K562 (cell line): Measurements from ENCODE around the gene MUCL3. TPM values are rescaled to one million over a fixed set of nuclear protein-coding genes. Genes with fewer than 3 reads are reported as not detected.

Experiments used
- ATAC-seq: fragments of 200-7000 bp; cut with Tn5 transposase; 3 replicates; pipeline ENCODE4 v1.9.1; 2020; ENCODE audit warnings: moderate library complexity
- BruUV-seq: library from RNA; stranded (reverse); fragments of 400-500 nt; replicated peaks from 2 replicates; lab custom pipeline; 2021; lab: Mats Ljungman, UMichigan
- CTCF ChIA-PET: fragments of 300-600 bp; formaldehyde crosslinking; extraction: SDS; loops from one replicate; lab custom pipeline; 2021; ENCODE audit warnings: low intra/inter-chr PET ratio; lab: Yijun Ruan, JAX
- POLR2A ChIA-PET: fragments of 300-600, 350-650 bp; sonication (Branson Sonifier 250); formaldehyde crosslinking; extraction: SDS; loops from one replicate; lab custom pipeline; 2021; ENCODE audit warnings: antibody characterized with exemption, inconsistent platforms; lab: Yijun Ruan, JAX
- DNase-seq, 4 experiments: peaks; one replicate each; pipeline versions ENCODE4 v3.0.0 to v3.0.0-alpha.2; 2011 to 2018; ENCODE audit warnings: low spot score in 3 of 4, mixed read lengths in 3 of 4; ENCODE audit errors: extremely low read depth in 1 of 4
- FAIRE-seq: peaks from 2 replicates; lab custom pipeline; 2011; peaks lifted over from hg19 to GRCh38; lab: Jason Lieb, UNC
- H2AFZ ChIP-seq: 2 replicates; pipeline ENCODE4 v1.6.0; 2011; ENCODE audit warnings: low read depth, low read length, control low read depth, inconsistent platforms
- H3K27ac ChIP-seq: fragments of 200-600 bp; 3 replicates; pipeline ENCODE4 v1.8.0; 2011; ENCODE audit warnings: low read depth, mild to moderate bottlenecking, control low read depth, inconsistent platforms, low read length, moderate library complexity, mixed read lengths; ENCODE audit errors: extremely low read depth
- H3K27me3 ChIP-seq, 2 experiments: fragments of 300-600 bp in 1 of 2; 2 replicates in 1 of 2; 3 replicates in 1 of 2; pipeline versions ENCODE4 v1.6.0 to v1.8.0; 2011; ENCODE audit warnings: inconsistent platforms in 2 of 2, low read length in 2 of 2, mild to moderate bottlenecking in 1 of 2, mixed read lengths in 1 of 2, moderate library complexity in 1 of 2; ENCODE audit not compliant: control insufficient read depth in 2 of 2, insufficient read depth in 2 of 2
- H3K36me3 ChIP-seq: fragments of 300-600 bp; 3 replicates; pipeline ENCODE4 v1.8.0; 2011; ENCODE audit warnings: mild to moderate bottlenecking, low read length, inconsistent platforms; ENCODE audit not compliant: control insufficient read depth, insufficient read depth
- H3K4me1 ChIP-seq, 2 experiments: fragments of 200-600 bp in 1 of 2; replicated peaks in 1 of 2; 2 replicates in 1 of 2; 3 replicates in 1 of 2; pipeline versions ENCODE4 v1.5.1 to v1.8.0; 2011; ENCODE audit warnings: inconsistent platforms in 2 of 2, low read length in 2 of 2, mild to moderate bottlenecking in 1 of 2, mixed read lengths in 1 of 2, moderate library complexity in 1 of 2; ENCODE audit not compliant: control insufficient read depth in 2 of 2, insufficient read depth in 2 of 2
- H3K4me2 ChIP-seq: 2 replicates; pipeline ENCODE4 v1.6.1; 2011; ENCODE audit warnings: low read length, control low read depth, inconsistent platforms, mixed read lengths; ENCODE audit not compliant: insufficient read depth
- H3K4me3 ChIP-seq: fragments of 200-600 bp; sonication (generic), shearing (Covaris generic); 2 replicates; pipeline ENCODE4 v1.5.1; 2016; ENCODE audit warnings: control low read depth, inconsistent platforms
- H3K79me2 ChIP-seq: fragments of 200-600 bp; 3 replicates; pipeline ENCODE4 v1.8.0; 2011; ENCODE audit warnings: low read length, inconsistent platforms; ENCODE audit not compliant: control insufficient read depth, insufficient read depth
- H3K9ac ChIP-seq, 2 experiments: 2 replicates each; pipeline versions ENCODE4 v1.6.0 to v1.6.1; 2011; ENCODE audit warnings: low read depth in 2 of 2, low read length in 2 of 2, control low read depth in 1 of 2, inconsistent platforms in 1 of 2, mild to moderate bottlenecking in 1 of 2, mixed read lengths in 1 of 2; ENCODE audit not compliant: insufficient read depth in 1 of 2
- H3K9me1 ChIP-seq: one replicate; pipeline ENCODE4 v1.6.0; 2011; ENCODE audit warnings: inconsistent platforms, mild to moderate bottlenecking, low read length, moderate library complexity; ENCODE audit not compliant: control insufficient read depth, insufficient read depth
- H3K9me3 ChIP-seq: replicated peaks from 2 replicates; pipeline ENCODE4 v1.5.1; 2011; ENCODE audit warnings: low read depth, low read length, inconsistent platforms; ENCODE audit not compliant: control insufficient read depth, insufficient read depth
- H4K20me1 ChIP-seq: replicated peaks from 2 replicates; pipeline ENCODE4 v1.6.1; 2011; ENCODE audit warnings: low read length, inconsistent platforms, mixed read lengths; ENCODE audit not compliant: control insufficient read depth, insufficient read depth
- ARHGAP35 ChIP-seq: fragments of 450-650 bp; IDR thresholded peaks from 2 replicates; pipeline ENCODE4 v1.6.1; 2018; ENCODE audit not compliant: partially characterized antibody
- CSDE1 ChIP-seq, 2 experiments: fragments of 450-650 bp; IDR thresholded peaks; 2 replicates each; pipeline ENCODE4 v1.6.1; 2016; ENCODE audit warnings: mild to moderate bottlenecking in 1 of 2
- EGR1 ChIP-seq: fragments of 450-650 bp; conservative IDR thresholded peaks from 2 replicates; pipeline ENCODE4 v1.6.1; 2017; ENCODE audit warnings: mild to moderate bottlenecking
- MEF2A ChIP-seq: IDR thresholded peaks from 2 replicates; pipeline ENCODE4 v1.6.1; 2011; ENCODE audit warnings: low read depth, mild to moderate bottlenecking, low read length, moderate library complexity; ENCODE audit not compliant: control insufficient read depth
- NR2C1 ChIP-seq, 2 experiments: fragments of 450-650 bp; IDR thresholded peaks; 2 replicates each; pipeline ENCODE4 v1.6.1; 2017; ENCODE audit warnings: mild to moderate bottlenecking in 2 of 2, antibody characterized with exemption in 1 of 2, inconsistent platforms in 1 of 2, missing compliant biosample characterization in 1 of 2, missing genetic modification characterization in 1 of 2
- TFAM ChIP-seq: fragments of 250-450 bp; sonication (Bioruptor Pico); conservative IDR thresholded peaks from 2 replicates; pipeline ENCODE4 v1.5.0; 2021; ENCODE audit warnings: mild to moderate bottlenecking, moderate library complexity
- ZBTB26 ChIP-seq: fragments of 450-650 bp; formaldehyde crosslinking; IDR thresholded peaks from 2 replicates; pipeline ENCODE4 v1.4.0; 2022; ENCODE audit warnings: missing genetic modification characterization
- WGBS: fragments of 100-300 bp; shearing (Covaris generic); methylation state at CpG from one replicate; pipeline ENCODE4 v1.1.6; 2016; ENCODE audit warnings: low coverage, mixed read lengths; ENCODE audit not compliant: insufficient coverage; ENCODE audit errors: missing lambda C conversion rate; 5-methylcytosine and 5-hydroxymethylcytosine counted together
- in situ Hi-C: fragments of 300-500 bp; cut with MboI; formaldehyde crosslinking; loops from 4 replicates; pipeline ENCODE4 v1.15.0; 2018; ENCODE audit warnings: inconsistent platforms, mixed read lengths
- intact Hi-C: fragments of 100-400 bp; cut with micrococcal nuclease; formaldehyde crosslinking; loops from 2 replicates; pipeline ENCODE4 v1.14.2; 2022
- polyA plus RNA-seq, 8 experiments: library from polyadenylated mRNA; depleted of rRNA in 4 of 8; stranded (reverse) in 5 of 8; unstranded in 3 of 8; fragments of >200 nt; fragmentation: Nextera tagmentation in 2 of 8; fragmentation: Illumina TruSeq in 1 of 8; extraction: Ambion mirVana in 2 of 8; extraction: Trizol in 1 of 8; gene quantifications; 2 replicates each; pipeline versions ENCODE4 v1.2.1 to v1.2.3, GENCODE V29; 2011 to 2014; ENCODE audit warnings: inconsistent platforms in 1 of 8, missing spikeins in 1 of 8
- total RNA-seq, 7 experiments: library from RNA; depleted of rRNA in 6 of 7; stranded (reverse); fragments of >200 nt in 6 of 7; fragmentation: Illumina TruSeq in 2 of 7; extraction: Trizol in 2 of 7; gene quantifications; 2 replicates each; pipeline versions ENCODE4 v1.2.1 to v1.2.3, GENCODE V29; 2011 to 2021; ENCODE audit warnings: low replicate concordance in 1 of 7

The MUCL3 gene
- total and polyA plus RNA-seq, 9 of the 15 experiments (the other 6 are each of a cell fraction or from before 2014, with no cell fraction given): 0.07 TPM; not detected in 8

- Histone ChIP-seq H2AFZ (no peak overlapping the region), H3K4me1 (peaks cover 11 to 24% of the 10 kb centered on the region in 2 experiments), H3K27ac (no peak overlapping the region), H3K79me2 (peaks cover 25% of the 10 kb centered on the region), H3K36me3 (peaks cover 68% of the 10 kb centered on the region), H3K4me2 (no peak overlapping the region), H3K9me3 (no peaks in the 10 kb centered on the region), H3K27me3 (no peaks in the 10 kb centered on the region), H3K9me1 (peaks cover under 1% of the 10 kb centered on the region), H3K4me3 (no peak overlapping the region), H4K20me1 (peaks cover 6% of the 10 kb centered on the region), H3K9ac (no peak overlapping the region)
- in situ Hi-C loops (no loop called here), intact Hi-C loops (no loop called here)
- DNase-seq (no peak), FAIRE-seq (no peak), ATAC-seq (no peak)
- TF ChIP-seq ZBTB26 (0 out of 2 replicates have a peak, but pooled peaks have one; percentile 50), ARHGAP35 (no peak), CSDE1 (IDR thresholded peaks at IDR 0.05) (no peak), TFAM (CRISPR knock-in tag) (no peak), NR2C1 (IDR thresholded peaks at IDR 0.05) (no peak), NR2C1 (tag; IDR thresholded peaks at IDR 0.05) (no peak), EGR1 (peak; percentile 68), MEF2A (no peak)
- WGBS: 74% methylated on average over 4 of the region's 4 CpGs
- CTCF ChIA-PET: no interaction called here
- no TSS peak for BruUV-seq
- POLR2A ChIA-PET: interaction anchor here (0.7 to 1.9 kb wide), 3 partner anchors 10 to 19 kb away, joined by 3 to 8 read pairs (median 4); no protein-coding TSS in a partner anchor
Measured at GRCh38 chr6:30891450-30891723, 49.4 kb upstream of the MUCL3 start.
